Measurements from ENCODE around the gene ZMAT5.

Gene ZMAT5

GRCh38 chr22:29751669-29752068 is 15.1 kb downstream of the ZMAT5 start:
- H3K27me3 ChIP-seq (ENCODE audit: insufficient read depth, low read length) = no peaks in the 10 kb centered on the region
- no peaks in the 10 kb centered on the region for H3K36me3 ChIP-seq (ENCODE audit: insufficient read depth, low read length)
- H2AFZ ChIP-seq (ENCODE audit: low read length) = no peak overlapping the region
- H3K9ac ChIP-seq (ENCODE audit: low read length) = no peak overlapping the region
- H3K9me3 ChIP-seq (ENCODE audit: low read length) = no peaks in the 10 kb centered on the region
- no peaks in the 10 kb centered on the region for H4K20me1 ChIP-seq (ENCODE audit: insufficient read depth, low read length)
- no peak overlapping the region for H3K27ac ChIP-seq (ENCODE audit: low read depth, low read length, poor library complexity, severe bottlenecking)
- H3K79me2 ChIP-seq (ENCODE audit: insufficient read depth, low read length) = no peaks in the 10 kb centered on the region
- no peak overlapping the region for H3K4me2 ChIP-seq (ENCODE audit: low read length)
- no peaks in the 10 kb centered on the region for H3K9me2 ChIP-seq (ENCODE audit: low read depth, low read length)
- no peaks in the 10 kb centered on the region for H3F3A ChIP-seq (ENCODE audit: insufficient read depth, low read length)
- H3K4me3 ChIP-seq (ENCODE audit: low read depth, low read length, poor library complexity, severe bottlenecking) = no peak overlapping the region
- TF ChIP-seq EZH2 (IDR thresholded peaks at IDR 0.05; ENCODE audit: borderline replicate concordance, low read length) (no peak), CTCF (IDR thresholded peaks at IDR 0.05; ENCODE audit: low read length) (no peak)
- peaks cover 8% of the 10 kb centered on the region for H3K4me1 ChIP-seq (ENCODE audit: insufficient read depth, low read length, severe bottlenecking)

DNA sequence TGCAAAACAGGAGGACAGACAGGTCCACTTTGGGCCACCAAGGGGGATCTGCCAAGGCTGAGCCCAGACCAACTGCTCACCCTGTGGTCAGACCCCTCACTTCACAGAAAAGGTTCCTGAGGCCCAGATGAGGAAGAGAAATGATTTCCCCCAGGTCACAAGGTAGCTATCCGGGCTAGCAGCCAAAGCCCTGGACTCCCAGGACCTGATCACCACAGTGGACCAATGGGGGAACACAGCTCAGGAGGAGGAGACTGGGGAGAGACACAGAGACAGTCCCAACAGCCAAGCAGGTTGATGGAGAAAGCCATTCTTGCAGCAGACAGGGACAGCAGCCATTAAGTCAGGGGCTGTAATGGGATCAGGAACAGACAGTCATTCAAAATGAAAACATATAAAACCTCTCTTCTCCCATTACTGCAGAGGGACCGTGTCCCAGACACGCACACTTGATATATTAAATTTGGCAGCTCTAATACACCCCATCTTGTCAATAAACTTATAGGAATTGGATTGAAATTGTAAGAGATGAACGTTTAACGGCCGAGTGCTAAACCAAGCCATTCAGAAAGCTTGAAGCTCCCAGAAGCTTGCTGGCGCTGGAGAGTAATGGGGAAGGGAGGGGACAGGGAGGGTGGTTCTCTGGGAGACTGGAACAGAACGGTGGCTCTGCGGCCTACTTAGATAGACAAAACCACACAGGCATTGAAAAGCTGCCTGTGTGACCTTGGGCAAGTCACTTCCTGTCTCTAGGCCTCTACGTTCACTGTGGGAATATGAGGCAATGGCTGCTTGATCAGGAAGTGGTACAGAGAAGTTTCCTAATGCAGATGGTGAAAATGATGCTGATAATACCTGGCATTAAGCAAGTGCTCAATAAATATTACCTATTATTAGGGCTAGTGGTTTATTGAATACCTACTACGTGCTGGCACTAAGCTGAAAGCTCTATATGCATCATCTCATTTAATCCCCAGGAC is 16.0 kb downstream of the ZMAT5 start:
- H3K9me3 ChIP-seq (ENCODE audit: low read length) = no peaks in the 10 kb centered on the region
- H2AFZ ChIP-seq (ENCODE audit: low read length) = no peak overlapping the region
- H3K36me3 ChIP-seq (ENCODE audit: insufficient read depth, low read length) = no peaks in the 10 kb centered on the region
- H3K27me3 ChIP-seq (ENCODE audit: insufficient read depth, low read length) = no peaks in the 10 kb centered on the region
- TF ChIP-seq EZH2 (IDR thresholded peaks at IDR 0.05; ENCODE audit: borderline replicate concordance, low read length) (no peak), CTCF (IDR thresholded peaks at IDR 0.05; ENCODE audit: low read length) (no peak)
- H3F3A ChIP-seq (ENCODE audit: insufficient read depth, low read length) = no peaks in the 10 kb centered on the region
- peaks cover 8% of the 10 kb centered on the region for H3K4me1 ChIP-seq (ENCODE audit: insufficient read depth, low read length, severe bottlenecking)
- no peak overlapping the region for H3K27ac ChIP-seq (ENCODE audit: low read depth, low read length, poor library complexity, severe bottlenecking)
- no peak overlapping the region for H3K4me3 ChIP-seq (ENCODE audit: low read depth, low read length, poor library complexity, severe bottlenecking)
- H3K9me2 ChIP-seq (ENCODE audit: low read depth, low read length) = no peaks in the 10 kb centered on the region
- no peak overlapping the region for H3K4me2 ChIP-seq (ENCODE audit: low read length)
- H4K20me1 ChIP-seq (ENCODE audit: insufficient read depth, low read length) = no peaks in the 10 kb centered on the region
- H3K9ac ChIP-seq (ENCODE audit: low read length) = no peak overlapping the region
- H3K79me2 ChIP-seq (ENCODE audit: insufficient read depth, low read length) = no peaks in the 10 kb centered on the region

GRCh38 chr22:29750029-29750428 is 16.8 kb downstream of the ZMAT5 start:
- Histone ChIP-seq H3K4me3 (ENCODE audit: low read depth, low read length, poor library complexity, severe bottlenecking) (no peak overlapping the region), H3K36me3 (ENCODE audit: insufficient read depth, low read length) (no peaks in the 10 kb centered on the region), H3K4me1 (ENCODE audit: insufficient read depth, low read length, severe bottlenecking) (peaks cover 8% of the 10 kb centered on the region), H3K79me2 (ENCODE audit: insufficient read depth, low read length) (no peaks in the 10 kb centered on the region), H3K9me3 (ENCODE audit: low read length) (no peaks in the 10 kb centered on the region), H3K27me3 (ENCODE audit: insufficient read depth, low read length) (no peaks in the 10 kb centered on the region), H3K9me2 (ENCODE audit: low read depth, low read length) (no peaks in the 10 kb centered on the region), H3K4me2 (ENCODE audit: low read length) (no peak overlapping the region), H2AFZ (ENCODE audit: low read length) (no peak overlapping the region), H3K27ac (ENCODE audit: low read depth, low read length, poor library complexity, severe bottlenecking) (no peak overlapping the region), H3F3A (ENCODE audit: insufficient read depth, low read length) (no peaks in the 10 kb centered on the region), H3K9ac (ENCODE audit: low read length) (no peak overlapping the region), H4K20me1 (ENCODE audit: insufficient read depth, low read length) (no peaks in the 10 kb centered on the region)
- no peak for TF ChIP-seq CTCF (IDR thresholded peaks at IDR 0.05; ENCODE audit: low read length)
- TF ChIP-seq EZH2 (IDR thresholded peaks at IDR 0.05; ENCODE audit: borderline replicate concordance, low read length) = no peak

Data from OCI-LY1 (cell line).